Kidney capillary endothelial cell (primary cell): ENCODE measurements around the gene UBE2Q2.
"Not testable (repeated sequence)": the region's sequence is repeated elsewhere in the genome, so short reads cannot be mapped to it uniquely, and the experiment has no call there.

ENCODE experiments used
- DNase-seq: peaks from one replicate; pipeline ENCODE4 v3.0.0-alpha.2; 2018; ENCODE audit warnings: low spot score

The UBE2Q2 gene

DNA sequence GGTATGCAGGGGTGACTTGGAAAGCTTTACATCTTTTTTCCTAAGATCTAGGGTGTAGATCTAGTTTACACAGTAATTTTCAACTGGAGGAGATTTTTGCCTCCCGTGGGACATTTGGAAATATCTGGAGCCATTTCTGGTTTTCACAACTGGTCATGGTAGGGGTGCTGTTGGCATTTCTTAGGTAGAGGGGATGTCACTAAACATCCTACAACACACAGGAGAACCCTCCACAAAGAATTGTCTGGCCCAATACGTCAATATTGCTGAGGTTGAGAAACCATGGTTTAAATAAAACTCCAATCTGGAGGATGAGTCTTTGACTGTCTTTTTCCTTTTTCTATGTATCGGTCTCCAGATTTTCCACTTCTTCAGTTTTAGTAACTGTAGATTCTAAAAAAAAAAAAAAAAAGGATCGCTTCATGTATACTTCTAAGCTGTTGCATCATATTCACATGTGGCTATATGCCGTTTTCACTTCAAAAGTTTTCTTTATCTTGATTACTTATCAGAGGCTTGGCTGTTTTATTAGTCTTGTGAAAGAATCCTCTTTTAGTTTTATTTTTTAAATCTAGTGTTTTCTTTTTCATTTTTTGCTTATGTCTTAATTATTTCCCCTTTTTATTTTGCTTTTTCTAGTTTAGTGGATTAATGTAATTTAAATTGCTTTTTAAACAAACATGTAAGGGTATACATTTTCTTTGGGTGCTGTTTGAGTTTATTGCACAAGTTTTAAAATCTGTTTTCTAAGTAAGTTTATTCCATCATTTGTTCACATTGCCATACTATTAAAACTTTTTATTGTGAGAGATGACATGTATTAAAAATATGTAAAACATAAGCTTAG lies 21.2 kb downstream of the UBE2Q2 start:
- DNase-seq, result no peak

DNA sequence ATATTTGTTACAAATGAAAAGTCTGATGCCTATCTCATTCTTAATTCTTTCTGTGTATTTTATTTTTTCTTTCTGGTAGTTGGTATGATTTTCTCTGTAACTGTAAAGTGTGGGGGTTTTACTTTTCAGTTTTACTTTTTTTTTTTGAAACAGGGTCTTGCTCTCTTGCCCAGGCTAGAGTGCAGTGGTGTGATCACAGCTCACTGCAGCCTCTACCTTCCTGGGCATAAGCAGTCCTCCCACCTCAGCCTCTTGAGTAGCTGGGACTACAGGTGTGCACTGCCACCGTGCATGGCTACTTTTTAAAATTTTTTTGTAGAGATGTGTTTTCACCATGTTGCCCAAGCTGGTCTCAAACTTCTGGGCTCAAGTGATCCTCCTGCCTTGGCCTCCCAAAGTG lies 22.8 kb downstream of the UBE2Q2 start:
- DNase-seq, result not testable (repeated sequence)

DNA sequence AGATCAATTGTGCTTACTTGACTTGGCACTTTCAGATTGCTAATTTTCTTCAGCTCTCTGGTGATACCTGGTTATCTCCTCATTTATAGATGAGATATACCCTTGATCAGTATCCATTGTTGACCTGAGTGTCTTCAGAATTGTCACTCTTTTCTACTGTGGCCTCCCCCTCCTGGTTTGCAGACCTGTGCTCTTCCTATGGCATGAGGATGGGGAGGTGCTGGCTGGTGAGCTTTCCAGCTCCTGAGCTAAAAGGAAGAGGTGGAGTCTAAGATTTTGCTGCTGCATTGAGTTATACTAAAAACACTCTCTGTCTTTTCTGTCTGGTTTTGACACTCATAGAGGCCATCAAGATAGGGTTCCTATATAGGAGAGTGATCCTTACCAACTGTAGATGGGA lies 23.7 kb downstream of the UBE2Q2 start:
- DNase-seq, result no peak

DNA sequence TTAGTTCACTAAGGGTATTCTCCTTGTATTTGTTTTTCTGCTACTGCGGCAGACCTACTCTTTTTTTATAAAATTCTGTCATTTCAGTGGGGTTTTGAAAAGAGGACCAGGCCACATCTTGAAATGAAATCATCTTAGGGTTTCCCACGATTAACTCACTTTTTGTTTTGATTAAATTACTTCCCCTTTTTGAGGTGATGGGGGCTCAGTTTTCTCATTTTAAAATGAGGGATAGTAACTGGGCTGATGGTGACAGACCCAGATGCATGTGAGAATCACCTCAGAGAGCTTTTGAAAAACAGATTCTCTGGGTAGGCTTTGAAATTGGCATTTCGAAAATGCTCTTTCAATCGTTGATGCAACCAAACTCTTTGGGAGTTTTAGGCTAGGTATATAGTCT lies 24.2 kb downstream of the UBE2Q2 start:
- no peak for DNase-seq

DNA sequence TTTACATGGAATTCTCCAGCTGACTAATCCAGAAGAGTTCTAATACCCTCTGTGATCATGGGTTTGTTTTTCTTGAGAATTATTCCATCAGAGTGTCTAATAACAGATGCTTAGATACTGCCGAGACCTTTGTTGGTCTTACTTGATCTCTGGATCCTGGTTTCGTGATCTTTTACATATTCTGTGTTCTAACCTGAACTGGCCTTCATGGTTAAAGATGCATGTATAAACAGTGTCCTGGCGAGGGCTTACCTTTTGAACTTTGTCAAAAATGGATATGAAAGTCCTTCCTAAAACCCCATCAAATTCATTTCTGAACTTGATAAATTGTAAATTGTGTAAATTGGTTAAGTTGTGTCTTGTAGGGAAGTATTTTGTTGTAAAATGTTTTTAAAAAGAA lies 24.8 kb downstream of the UBE2Q2 start:
- DNase-seq, result no peak

DNA sequence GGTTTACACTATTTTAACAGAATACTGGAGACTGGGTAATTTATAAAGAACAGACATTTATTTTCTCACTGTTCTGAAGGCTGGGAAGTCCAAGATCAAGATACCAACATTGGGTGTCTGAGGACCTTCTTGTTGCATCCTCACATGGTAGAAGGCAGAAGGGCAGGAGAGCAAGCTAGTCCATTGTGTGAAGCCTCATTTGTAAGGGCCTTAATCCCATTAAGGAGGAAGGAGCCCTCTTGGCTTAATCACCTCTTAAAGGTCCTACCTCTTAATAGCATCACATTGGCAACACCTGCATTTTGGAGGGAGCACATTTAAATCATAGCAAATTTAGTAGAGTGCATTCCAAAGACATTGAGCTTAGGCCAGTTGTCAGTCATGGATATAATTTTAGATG lies 26.2 kb downstream of the UBE2Q2 start:
- no peak for DNase-seq

DNA sequence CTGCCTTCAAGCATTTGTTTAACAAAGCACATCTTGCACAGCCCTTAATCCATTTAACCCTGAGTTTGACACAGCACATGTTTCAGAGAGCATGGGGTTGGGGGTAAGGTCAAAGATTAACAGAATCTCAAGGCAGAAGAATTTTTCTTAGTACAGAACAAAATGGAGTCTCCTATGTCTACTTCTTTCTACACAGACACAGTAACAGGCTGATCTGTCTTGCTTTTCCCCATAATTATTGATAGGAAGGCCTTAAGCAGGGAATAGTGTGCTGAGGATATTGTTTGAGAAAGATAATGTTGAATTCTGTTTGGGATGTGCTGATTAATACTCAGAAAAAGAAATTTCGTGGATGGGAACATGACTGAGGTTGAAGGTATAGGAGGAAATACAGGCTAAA lies 28.3 kb downstream of the UBE2Q2 start:
- not testable (repeated sequence) for DNase-seq

DNA sequence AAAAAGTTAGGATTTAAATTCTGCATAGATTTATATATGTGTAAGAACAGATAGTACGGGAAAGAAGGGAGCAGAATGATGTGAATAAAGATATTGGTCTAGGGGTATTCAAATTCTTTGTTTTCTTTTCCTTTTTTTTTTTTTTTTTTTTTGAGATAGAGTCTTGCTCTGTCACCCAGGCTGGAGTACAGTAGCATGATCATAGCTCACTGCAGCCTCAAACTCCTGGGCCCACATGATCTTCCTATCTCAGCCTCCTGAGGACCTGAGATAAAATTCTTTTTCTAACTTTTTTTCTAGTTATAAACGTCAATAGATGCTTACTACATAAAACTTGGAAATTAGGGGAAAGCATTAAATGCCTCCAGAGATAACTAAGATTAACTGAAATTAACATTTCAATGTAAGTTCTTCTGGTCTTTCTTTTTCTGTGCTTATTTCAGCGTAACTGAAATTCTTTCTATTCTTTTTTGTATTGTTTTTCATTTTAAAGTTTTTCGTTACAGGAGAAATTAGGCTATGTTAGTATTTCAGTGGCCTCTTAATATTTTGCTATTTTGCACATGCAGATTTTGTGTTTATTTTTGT lies 29.2 kb downstream of the UBE2Q2 start:
- DNase-seq, result no peak

DNA sequence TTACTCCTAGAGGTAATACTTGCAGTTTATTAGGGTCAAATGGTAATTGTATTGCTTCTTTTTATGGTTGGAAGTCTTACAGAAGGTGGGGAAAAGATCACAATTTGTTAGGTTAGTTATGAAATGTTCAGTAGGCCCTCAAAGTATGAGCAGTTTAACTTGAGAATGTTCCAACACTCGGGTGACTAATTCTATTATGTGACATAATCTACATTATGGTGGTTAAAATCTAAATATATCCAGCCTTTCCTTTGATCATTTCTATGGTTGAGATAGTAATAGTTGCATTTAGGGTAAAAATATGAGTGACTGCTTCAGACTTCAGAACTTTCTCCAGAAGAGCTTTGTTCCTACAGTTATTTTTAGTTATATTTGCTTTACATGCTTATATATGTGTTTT lies 40.8 kb downstream of the UBE2Q2 start:
- DNase-seq, result no peak

DNA sequence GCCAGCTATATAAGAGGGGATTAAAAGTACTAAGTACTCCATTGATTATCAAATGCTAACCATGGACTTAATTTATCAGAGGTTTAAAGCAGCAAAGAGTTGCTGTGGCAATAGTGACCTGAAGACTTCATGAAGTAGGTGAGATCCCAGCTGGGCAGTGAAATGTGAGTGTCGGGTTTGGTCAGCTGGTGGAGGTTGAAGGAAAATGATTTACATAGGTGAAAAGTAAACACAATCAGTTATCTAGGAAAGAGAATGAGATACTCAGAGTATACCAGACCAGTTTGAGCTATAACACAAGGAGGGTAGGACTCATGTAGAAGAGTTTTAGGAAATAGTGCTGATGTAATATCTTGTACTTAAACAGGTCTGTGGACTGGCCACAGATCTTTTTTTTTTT lies 43.9 kb downstream of the UBE2Q2 start:
- no peak for DNase-seq

DNA sequence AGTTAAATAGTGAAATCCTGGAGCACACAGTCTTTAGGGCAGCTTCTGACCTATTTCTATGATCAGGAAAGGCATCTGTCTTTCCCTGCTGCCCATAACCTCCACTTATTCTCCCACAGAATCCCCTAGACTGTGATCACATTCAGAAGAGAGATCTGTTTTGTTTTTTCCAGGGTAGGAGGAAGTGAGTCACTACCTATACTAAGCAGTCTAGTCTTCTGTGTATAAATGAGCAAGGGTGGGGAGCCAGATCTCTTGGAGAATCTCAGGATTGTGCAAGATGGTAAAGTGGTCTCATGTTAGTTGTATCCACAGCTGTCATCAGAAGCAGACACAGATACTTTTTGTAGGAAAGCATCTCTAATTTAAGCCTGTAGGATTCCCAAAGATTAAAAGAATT lies 48.6 kb downstream of the UBE2Q2 start:
- DNase-seq, result peak; percentile 77

DNA sequence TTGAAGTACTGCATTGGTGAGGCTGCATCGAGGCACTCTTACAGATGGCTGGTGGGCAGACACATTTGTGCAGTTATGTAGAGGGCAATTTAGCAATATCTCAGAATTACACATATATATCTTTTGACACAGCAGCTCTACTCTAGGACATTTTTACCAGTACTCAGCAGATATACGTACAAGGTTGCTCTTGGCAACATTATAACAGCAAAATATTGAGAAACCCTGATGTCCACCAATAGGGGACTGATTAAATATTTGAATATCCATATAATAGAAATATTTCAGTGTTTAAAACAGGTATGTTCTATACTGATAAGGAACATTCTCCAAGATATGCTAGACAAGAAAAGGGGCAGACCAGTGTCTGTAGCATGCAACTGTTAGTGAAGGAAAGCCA lies 52.5 kb downstream of the UBE2Q2 start:
- no peak for DNase-seq

DNA sequence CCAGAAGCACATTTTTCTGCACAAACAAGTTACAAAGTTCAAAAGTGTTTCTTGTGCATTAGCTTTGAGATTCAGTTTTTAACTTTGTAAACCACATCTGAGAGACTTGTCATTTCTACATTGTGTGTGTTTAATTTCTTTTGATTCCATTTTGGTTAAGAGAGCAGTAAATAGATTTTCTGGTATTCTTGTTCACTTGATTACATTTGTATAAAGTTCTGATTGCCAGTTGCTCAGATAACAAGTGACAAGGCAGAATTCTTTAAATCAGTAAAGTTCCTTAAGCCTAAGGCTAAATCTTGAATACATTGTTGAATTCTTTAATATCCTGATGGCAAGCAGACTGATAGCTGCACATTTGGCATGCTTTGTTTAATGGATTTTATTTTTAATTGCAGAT lies 57.3 kb downstream of the UBE2Q2 start:
- DNase-seq, result no peak

DNA sequence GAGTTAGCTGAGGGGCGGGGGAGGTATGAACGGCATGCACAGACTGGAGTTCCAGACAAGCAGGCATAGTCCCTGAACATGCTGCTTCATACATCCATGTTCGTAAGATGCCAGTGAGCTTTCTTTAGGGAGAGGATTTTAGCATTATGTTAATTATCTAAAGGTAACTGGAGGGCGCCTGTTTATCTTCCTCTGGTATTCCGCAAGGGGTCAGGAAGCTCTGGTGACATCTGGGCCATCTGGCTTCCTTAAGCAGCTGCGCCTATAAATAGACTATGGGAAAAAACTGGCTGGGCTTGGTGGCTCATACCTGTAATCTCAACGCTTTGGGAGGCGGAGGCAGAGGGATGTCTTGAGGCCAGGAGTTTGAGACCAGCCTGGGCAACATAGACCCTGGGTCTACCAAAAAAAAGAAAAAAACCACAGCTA lies 58.9 kb downstream of the UBE2Q2 start:
- DNase-seq, result peak; percentile 36

DNA sequence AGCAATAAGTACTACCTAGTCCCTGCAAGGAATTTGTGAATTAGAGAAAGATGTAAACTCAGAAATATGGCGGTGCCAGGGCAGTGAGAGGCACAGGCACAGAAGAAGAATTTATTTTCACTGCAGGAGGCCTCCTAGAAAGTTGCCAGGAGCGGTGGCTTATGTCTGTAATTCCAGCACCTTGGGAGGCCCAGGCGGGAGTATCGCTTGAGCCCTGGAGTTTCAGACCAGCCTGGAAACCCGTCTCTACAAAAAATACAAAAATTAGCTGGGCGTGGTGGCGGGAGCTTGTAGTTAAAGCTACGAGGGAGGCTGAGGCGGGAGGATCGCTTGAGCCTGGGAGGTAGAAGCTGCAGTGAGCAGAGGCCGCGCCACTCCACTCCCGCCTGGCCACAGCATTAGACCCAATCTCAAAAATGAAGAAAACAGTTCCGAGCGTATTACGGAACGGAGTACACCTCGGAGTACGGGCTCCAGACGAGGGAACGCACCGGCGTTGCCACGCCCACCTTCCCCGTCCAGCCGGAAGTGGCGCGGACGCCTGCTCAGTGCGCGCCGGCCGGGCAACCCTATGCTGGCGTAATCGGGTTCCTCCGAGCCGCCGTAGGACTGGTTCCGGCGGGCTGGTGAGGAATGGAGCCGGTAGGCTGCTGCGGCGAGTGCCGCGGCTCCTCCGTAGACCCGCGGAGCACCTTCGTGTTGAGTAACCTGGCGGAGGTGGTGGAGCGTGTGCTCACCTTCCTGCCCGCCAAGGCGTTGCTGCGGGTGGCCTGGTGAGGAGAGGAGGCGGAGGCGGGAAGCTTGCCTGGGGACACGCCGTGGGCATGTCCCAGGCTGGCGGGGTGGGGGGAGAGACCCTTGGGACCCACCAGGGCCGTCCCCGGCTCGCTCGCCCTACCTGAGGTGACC lies 60.3 kb downstream of the UBE2Q2 start, which contains the start of gene FBXO22:
Gene FBXO22 (plus strand): TSS at position 548 of the 909 bp plus-strand sequence. CDS start 86 bp downstream, at position 634.
- peak; percentile 81 for DNase-seq

DNA sequence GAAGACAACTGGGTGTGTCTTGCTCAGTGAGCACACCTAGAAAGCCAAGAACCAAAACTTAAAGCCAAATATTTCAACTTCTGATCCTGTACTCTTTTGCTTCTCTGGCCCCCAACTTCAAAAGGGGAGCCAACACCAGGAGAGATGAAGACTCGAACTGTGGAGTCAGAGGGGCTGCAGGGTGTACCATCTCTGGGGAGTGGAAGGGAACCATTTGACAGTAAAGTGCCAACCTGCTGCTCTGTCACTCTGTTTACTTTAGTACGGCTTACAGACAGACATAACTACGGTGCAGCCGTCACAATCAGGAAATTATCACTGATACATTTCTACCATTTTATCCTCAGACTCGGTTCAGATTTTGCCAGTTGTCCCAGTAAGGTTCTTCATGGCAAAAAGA lies 62.0 kb downstream of the UBE2Q2 start:
- no peak for DNase-seq

DNA sequence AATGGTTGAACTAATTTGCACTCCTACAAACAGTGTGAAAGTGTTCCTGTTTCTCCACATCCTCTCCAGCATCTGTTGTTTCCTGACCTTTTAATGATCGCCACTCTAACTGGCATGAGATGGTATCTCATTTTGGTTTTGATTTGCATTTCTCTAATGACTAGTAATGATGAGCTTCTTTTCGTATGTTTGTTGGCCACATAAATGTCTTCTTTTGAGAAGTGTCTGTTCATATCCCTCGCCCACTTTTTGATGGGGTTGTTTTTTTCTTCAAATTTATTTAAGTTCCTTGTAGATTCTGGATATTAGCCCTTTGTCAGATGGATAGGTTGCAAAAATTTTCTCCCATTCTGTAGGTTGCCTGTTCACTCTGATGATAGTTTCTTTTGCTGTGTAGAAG lies 67.1 kb downstream of the UBE2Q2 start:
- DNase-seq, result not testable (repeated sequence)

DNA sequence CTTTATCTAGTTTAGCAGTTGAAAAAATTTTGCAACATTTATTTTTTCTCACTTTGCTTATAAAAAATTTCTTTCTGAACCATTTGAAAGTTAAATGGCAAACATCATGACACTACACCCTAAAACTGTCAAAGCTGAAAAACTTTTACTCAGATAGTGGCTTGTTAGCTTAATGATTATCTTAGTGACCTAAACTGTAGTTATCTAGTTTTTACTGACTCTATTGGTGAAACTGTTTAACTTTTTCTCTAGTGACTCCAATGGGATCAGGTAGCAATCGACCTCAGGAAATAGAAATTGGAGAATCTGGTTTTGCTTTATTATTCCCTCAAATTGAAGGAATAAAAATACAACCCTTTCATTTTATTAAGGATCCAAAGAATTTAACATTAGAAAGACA lies 73.7 kb downstream of the UBE2Q2 start:
- DNase-seq, result no peak

DNA sequence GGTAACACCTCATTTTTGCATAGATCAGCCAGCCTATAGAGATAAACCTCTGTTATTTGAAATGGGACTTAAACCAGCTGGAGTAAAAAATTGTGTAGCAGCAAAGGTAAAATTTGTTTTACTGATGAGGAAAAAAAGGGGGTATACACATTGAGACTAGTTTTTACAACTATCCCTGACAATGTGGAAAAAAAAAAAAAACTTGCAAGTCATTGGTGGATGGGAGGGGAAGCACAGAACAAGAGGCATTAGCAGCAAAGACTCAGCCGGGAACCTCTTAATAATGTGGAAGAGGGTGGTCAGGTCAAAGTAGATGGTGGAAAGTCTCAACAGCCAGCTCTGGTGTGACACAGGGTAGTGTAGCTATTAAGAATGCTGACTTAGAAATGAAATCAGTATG lies 74.9 kb downstream of the UBE2Q2 start:
- no peak for DNase-seq

DNA sequence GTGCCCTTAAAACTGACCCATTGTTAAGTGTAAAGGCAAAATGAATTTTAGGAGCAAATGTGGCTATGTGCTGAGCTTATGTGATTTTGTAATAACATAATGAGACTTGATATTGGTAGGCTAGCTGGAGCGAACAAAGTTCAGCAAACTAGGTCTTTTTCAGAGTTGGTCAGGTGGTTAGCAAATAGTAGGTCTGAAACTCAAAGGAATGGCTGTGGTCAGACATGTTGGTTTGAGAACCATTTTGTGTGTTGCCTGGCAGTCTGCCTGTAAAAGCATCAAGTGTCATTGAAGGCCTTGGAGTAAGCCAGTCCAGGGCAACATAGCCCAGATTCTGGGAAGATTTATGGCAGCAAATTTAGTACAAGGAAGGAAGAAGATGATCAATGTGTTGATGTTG lies 76.8 kb downstream of the UBE2Q2 start:
- DNase-seq, result no peak

DNA sequence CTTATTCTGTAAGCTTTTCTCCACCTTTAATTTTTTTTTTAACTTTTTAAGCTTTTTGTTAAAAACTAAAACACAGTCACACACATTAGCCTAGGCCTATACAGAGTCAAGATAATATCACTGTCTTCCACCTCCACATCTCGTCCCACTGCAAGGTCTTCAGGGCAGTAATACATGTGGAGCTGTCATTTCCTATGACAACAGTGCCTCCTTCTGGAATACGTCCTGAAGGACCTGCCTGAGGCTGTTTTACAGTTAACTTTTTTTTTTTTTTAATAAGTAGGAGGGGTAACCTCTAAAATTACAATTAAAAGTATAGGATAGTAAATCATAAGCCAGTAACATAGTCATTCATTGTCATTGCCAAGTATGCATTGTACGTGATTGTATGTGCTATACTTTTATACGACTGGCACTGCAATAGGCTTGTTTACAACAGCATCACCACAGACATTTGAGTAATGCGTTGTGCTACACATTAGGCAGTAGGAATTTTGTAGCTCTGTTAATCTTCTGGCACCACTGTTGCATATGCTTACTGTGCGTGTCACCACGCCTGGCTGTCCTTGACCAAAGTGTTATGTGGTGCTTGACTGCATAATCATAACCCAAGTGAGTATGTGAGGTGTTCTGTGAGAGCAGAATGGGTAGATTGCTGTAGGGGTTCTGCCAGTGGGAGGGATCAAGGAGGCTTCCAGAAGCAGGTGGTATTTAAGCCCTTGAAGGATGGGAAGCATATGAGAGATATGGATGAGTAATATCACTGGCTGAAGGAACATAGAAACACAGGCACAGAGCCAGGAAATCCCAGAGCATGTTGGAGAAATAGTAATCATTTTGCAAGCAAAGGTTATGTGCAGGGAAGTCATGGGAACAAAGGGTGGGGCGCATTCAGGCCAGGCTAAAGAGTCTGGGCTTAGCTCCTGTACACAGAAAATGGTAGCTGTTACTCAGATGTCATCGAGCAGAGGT lies 78.8 kb downstream of the UBE2Q2 start:
- DNase-seq, result peak; percentile 46
